OCI-LY7 (cell line): ENCODE results near the gene SLC6A16. TPM values are rescaled to one million over a fixed set of nuclear protein-coding genes. Genes with fewer than 3 reads are reported as not detected.

Experiments
- BruUV-seq: library from RNA; stranded (reverse); fragments of 400-500 nt; replicated peaks from 2 replicates; lab custom pipeline; 2021; lab: Mats Ljungman, UMichigan
- CTCF ChIA-PET: fragments of 300-600 bp; sonication (Branson Sonifier 250); formaldehyde crosslinking; loops from one replicate; lab custom pipeline; 2022; ENCODE audit warnings: antibody characterized with exemption; ENCODE audit not compliant: unreplicated experiment; lab: Charles Lee
- POLR2A ChIA-PET: fragments of 300-600 bp; sonication (Branson Sonifier 250); formaldehyde crosslinking; loops from one replicate; lab custom pipeline; 2022; ENCODE audit warnings: antibody characterized with exemption; lab: Charles Lee
- DNase-seq: peaks from one replicate; pipeline ENCODE4 v3.0.0-alpha.2; 2015; ENCODE audit warnings: low spot score
- H2AFZ ChIP-seq: fragments of 200-600 bp; sonication (generic), shearing (Covaris generic); 2 replicates; pipeline ENCODE4 v1.6.1; 2014; ENCODE audit warnings: mild to moderate bottlenecking, antibody characterized with exemption, low read length, moderate library complexity
- H3K27ac ChIP-seq: fragments of 200-600 bp; sonication (generic); 2 replicates; pipeline ENCODE4 v1.5.1; 2014; ENCODE audit warnings: mixed run types, low read depth, mild to moderate bottlenecking, moderate library complexity, low read length, inconsistent platforms; ENCODE audit not compliant: poor library complexity, severe bottlenecking
- H3K36me3 ChIP-seq: fragments of 200-600 bp; sonication (generic); 2 replicates; pipeline ENCODE4 v1.6.1; 2014; ENCODE audit warnings: mild to moderate bottlenecking, antibody characterized with exemption, low read length, moderate library complexity, mixed read lengths; ENCODE audit not compliant: insufficient read depth
- H3K4me1 ChIP-seq: fragments of 200-600 bp; sonication (generic); 2 replicates; pipeline ENCODE4 v1.5.1; 2014; ENCODE audit warnings: mild to moderate bottlenecking, low read length; ENCODE audit not compliant: insufficient read depth, poor library complexity, severe bottlenecking
- H3K4me2 ChIP-seq: fragments of 200-600 bp; sonication (generic); 2 replicates; pipeline ENCODE4 v1.6.1; 2014; ENCODE audit warnings: mild to moderate bottlenecking, low read length
- H3K4me3 ChIP-seq: fragments of 200-600 bp; sonication (generic); 2 replicates; pipeline ENCODE4 v1.5.1; 2014; ENCODE audit warnings: mild to moderate bottlenecking, low read depth, low read length; ENCODE audit not compliant: poor library complexity, severe bottlenecking
- H3K79me2 ChIP-seq: fragments of 200-600 bp; sonication (generic); 2 replicates; pipeline ENCODE4 v1.6.1; 2016; ENCODE audit warnings: low read depth, mild to moderate bottlenecking, low read length, moderate library complexity, mixed read lengths; ENCODE audit not compliant: insufficient read depth
- H3K9me2 ChIP-seq: fragments of 200-600 bp; sonication (generic); 2 replicates; pipeline ENCODE4 v1.6.1; 2016; ENCODE audit warnings: mild to moderate bottlenecking, low read length, mixed read lengths; ENCODE audit not compliant: insufficient read depth
- H3K9me3 ChIP-seq: fragments of 200-600 bp; sonication (generic); 2 replicates; pipeline ENCODE4 v1.6.1; 2014; ENCODE audit warnings: mild to moderate bottlenecking, mixed run types, low read length, mixed read lengths
- H4K20me1 ChIP-seq: fragments of 200-600 bp; sonication (generic); 2 replicates; pipeline ENCODE4 v1.6.1; 2014; ENCODE audit warnings: mild to moderate bottlenecking, antibody characterized with exemption, low read length, moderate library complexity, mixed read lengths; ENCODE audit not compliant: insufficient read depth
- EZH2phosphoT487 ChIP-seq: fragments of 200-600 bp; sonication (generic); IDR thresholded peaks from 2 replicates; pipeline ENCODE4 v1.6.1; 2018; ENCODE audit warnings: low read depth, borderline replicate concordance, mild to moderate bottlenecking, mixed run types, antibody characterized with exemption, low read length, moderate library complexity, mixed read lengths
- intact Hi-C: fragments of 100-400 bp; cut with micrococcal nuclease; formaldehyde crosslinking; loops from one replicate; pipeline ENCODE4 v1.10.0; 2022; ENCODE audit not compliant: unreplicated experiment
- total RNA-seq, 2 experiments: library from RNA; depleted of rRNA in 1 of 2; stranded (reverse); fragments of >200 nt in 1 of 2; shearing (Covaris generic) in 1 of 2; gene quantifications; 2 replicates each; pipeline ENCODE4 v1.2.3, GENCODE V29; 2014 to 2022
- TF ChIP-seq, protein P1 (sequence below): fragments of 200-600 bp; sonication (generic); conservative IDR thresholded peaks from 2 replicates; pipeline ENCODE4 v1.5.1; 2014; ENCODE audit warnings: mild to moderate bottlenecking, antibody characterized with exemption, low read length, moderate library complexity, mixed read lengths

Gene SLC6A16
- total RNA-seq, 2 experiments from 2014 or later, result 2.8 to 15.8 TPM

DNA sequence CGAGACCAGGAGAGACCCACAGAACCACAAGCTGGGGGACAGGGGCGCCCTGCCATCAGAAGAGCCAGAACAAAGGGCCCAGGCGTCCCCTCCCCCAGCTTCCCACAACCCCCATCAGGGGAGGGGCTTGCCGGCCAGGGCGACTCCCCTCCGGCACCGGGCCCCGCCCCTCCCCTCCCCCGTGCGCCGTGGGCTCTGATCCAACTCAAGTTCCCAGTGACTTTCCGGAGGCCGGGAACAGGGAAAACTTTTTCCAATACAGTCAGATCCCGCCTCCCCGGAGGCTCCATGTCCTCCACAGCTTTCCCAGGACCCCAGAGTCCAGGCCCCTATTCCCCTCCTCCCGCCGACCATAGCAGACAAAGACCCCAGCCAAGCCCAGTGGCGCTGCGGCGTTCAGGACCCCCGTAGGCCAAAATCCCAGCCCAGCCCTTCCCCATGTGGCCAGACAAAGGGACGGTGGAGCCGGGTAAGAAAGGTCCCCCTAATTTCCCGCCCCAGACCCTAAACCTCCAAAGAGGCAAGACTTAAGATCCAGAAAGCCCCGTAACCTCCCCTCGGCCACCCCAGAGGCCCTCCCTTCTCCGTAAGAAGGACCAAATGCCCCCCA is 36.6 kb upstream of the SLC6A16 start:
- H3K9me2 ChIP-seq, result no peaks in the 10 kb centered on the region
- intact Hi-C loops, result no loop called here
- POLR2A ChIA-PET, result interaction anchor here (0.5 kb wide), 1 partner anchor 49 kb away, joined by 7 read pairs; no protein-coding TSS in a partner anchor
- TF ChIP-seq, protein P1, sequence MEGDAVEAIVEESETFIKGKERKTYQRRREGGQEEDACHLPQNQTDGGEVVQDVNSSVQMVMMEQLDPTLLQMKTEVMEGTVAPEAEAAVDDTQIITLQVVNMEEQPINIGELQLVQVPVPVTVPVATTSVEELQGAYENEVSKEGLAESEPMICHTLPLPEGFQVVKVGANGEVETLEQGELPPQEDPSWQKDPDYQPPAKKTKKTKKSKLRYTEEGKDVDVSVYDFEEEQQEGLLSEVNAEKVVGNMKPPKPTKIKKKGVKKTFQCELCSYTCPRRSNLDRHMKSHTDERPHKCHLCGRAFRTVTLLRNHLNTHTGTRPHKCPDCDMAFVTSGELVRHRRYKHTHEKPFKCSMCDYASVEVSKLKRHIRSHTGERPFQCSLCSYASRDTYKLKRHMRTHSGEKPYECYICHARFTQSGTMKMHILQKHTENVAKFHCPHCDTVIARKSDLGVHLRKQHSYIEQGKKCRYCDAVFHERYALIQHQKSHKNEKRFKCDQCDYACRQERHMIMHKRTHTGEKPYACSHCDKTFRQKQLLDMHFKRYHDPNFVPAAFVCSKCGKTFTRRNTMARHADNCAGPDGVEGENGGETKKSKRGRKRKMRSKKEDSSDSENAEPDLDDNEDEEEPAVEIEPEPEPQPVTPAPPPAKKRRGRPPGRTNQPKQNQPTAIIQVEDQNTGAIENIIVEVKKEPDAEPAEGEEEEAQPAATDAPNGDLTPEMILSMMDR, result no peak
- TF ChIP-seq EZH2phosphoT487, result no peak
- no peaks in the 10 kb centered on the region for H3K36me3 ChIP-seq
- H3K9me3 ChIP-seq, result no peaks in the 10 kb centered on the region
- DNase-seq, result peak; percentile 56
- no peaks in the 10 kb centered on the region for H3K79me2 ChIP-seq
- no TSS peak for BruUV-seq
- peak overlapping the region; percentile 48 for H3K27ac ChIP-seq
- peak overlapping the region; percentile 88 for H2AFZ ChIP-seq
- CTCF ChIA-PET, result no interaction called here
- H3K4me2 ChIP-seq, result peak overlapping the region; percentile 77
- peaks cover 64% of the 10 kb centered on the region for H3K4me1 ChIP-seq
- H4K20me1 ChIP-seq, result no peaks in the 10 kb centered on the region
- peak overlapping the region; percentile 55 for H3K4me3 ChIP-seq

DNA sequence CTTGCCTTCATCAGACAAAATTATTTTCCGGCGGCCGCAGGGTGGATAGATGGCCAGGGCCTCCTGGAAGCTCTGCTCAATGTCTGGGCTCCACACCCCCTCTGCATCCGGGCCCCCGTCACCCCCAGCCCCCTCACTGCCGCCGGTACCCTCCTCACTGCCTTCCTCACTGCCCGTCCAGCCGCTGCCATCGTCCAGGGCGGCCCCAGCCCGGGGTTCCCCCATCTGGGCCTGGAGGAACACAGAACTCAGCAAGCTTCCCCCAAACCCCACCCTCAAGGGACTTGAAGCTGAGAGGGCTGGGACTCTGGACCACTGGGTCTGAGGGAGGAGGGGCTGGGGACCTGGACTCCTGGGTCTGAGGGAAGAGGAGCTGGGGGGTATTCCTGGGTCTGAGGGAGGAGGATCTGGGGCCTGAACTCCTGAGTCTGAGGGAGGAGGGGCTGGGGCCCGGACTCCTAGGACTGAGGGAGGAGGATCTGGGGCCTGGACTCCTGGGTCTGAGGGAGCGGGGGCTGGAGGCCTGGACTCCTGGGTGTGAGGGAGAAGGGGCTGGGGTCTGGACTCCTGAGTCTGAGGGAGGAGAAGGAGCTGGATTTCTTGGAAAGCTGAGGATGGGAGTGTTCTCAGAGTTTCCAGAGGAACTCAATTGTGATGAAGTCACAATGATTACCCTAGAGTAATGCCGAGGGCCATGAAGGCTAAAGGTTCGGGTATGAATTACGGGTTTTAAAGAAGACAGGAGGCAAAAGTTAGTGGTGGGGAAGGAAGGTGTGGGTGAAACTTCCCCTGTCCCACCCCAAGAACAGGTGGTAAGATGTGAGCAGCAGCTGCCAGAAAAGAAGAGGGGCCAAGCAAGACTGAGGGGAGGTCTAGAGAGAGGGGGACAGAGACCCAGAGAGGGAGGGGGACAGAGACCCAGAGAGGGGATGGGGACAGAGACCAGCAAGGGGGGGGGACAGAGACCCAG is 35.1 kb upstream of the SLC6A16 start:
- H3K4me3 ChIP-seq, result no peak overlapping the region
- CTCF ChIA-PET, result no interaction called here
- TF ChIP-seq, protein P1, result no peak
- no peak for TF ChIP-seq EZH2phosphoT487
- no peaks in the 10 kb centered on the region for H3K9me2 ChIP-seq
- H3K27ac ChIP-seq, result peak overlapping the region; percentile 48
- DNase-seq, result peak; percentile 54
- no peaks in the 10 kb centered on the region for H3K36me3 ChIP-seq
- H3K79me2 ChIP-seq, result no peaks in the 10 kb centered on the region
- no peaks in the 10 kb centered on the region for H3K9me3 ChIP-seq
- no peaks in the 10 kb centered on the region for H4K20me1 ChIP-seq
- no peak overlapping the region for H2AFZ ChIP-seq
- H3K4me2 ChIP-seq, result peak overlapping the region; percentile 77
- POLR2A ChIA-PET, result no interaction called here
- intact Hi-C loops, result no loop called here
- H3K4me1 ChIP-seq, result peaks cover 72% of the 10 kb centered on the region
- no TSS peak for BruUV-seq
